ENCODE measurements around the gene ITPKB. TPM values are rescaled to one million over a fixed set of nuclear protein-coding genes. Genes with fewer than 3 reads are reported as not detected.

ITPKB gene
- polyA plus RNA-seq, 1 of the 3 experiments (the other 2 are of a cell fraction), result 2.4 TPM

DNA sequence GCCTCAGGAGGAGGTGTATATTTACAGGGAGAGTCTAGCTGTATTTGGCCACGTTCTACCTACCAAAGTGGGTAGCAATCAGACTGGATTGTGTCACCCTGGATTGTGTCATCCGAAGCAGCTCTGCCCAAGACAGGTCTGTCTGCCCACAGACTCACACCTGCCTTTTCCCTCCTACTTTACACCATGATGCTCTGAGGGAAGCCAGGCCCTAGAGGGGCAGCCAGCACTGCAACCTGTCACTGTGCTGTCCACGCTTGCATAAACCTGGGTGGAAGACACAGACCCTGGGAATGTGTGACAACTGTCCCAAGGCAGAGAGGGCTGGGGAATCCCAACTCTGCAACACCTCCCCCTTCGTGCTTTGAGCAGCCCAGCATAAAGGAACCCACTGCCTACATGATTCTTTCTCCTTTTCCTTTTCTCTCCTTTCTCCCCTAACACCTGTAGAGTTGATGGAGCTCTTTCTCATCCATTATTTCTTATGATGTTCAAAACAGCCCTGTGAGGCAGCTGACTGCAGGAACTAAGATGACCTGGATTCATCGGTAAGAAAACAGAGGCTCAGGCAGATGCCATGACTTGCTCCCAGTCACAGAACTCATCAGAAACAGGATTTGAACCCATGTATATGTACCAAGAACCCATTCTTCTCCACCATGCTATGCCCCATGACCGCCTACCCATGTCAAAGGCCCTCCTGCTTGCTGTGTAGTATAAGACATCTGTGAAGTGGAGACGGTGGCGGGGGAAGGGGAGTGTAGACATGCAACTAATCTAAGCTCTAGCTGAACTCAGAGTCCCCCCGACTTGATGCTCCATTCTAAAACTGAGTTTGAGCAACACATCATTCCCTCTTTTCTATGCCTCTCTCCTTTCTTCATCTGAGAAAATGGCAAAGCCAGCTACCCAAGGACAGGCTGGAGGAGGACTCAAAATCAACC is 55.9 kb downstream of the ITPKB start (continued):
- TF ChIP-seq YY1 (IDR thresholded peaks at IDR 0.05; ENCODE audit: low read depth), result no peak
- no peak for TF ChIP-seq JUND (IDR thresholded peaks at IDR 0.05)

DNA sequence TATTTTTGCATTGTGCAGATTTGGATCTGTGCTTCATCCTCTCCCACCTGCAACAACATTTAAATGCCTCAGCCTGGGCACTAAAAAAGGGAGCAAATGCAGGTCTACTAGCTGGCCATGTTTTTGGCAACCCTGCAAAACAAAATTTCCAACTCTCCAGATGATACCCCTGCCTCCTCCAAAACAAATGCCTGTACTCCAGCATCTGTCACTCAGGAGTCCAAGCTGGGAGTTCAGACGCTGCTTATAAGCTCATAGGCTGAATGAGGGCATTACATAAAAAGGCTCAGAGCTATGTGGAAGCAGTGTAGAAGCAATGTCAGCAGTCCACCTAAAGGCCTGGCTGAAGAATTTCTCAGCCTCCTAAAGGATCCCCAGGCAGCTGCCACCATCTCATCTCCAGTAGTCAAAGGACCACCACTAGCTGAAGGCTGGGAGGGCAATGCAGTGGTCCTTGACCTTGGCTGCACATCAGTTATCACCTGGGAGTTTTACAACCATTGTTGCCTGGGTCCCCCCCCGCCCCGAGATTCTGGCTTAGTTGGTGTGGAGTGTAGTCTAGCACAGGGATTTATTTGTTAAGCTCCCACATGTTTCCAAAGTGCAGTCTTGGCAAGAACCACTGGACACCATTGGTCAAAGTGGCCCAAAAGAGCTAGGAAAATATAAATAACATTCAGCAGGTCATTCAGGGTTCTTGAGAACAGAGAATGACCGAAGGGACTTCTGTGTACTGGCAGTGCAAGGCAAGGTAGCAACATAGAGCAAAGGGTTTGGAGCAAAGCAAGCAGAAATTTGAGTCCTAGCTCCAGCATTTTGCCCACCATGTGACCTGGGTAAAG is 57.2 kb downstream of the ITPKB start:
- Histone ChIP-seq H3K36me3 (replicated peaks in 1 of 2; ENCODE audit: control insufficient read depth in 1 of 2, insufficient read depth in 2 of 2, low read length in 1 of 2) (no peaks in the 10 kb centered on the region), H3K9me3 (no peaks in the 10 kb centered on the region), H3F3A (replicated peaks; ENCODE audit: insufficient read depth) (no peaks in the 10 kb centered on the region), H3K9ac (no peak overlapping the region), H3K27ac (ENCODE audit: low read depth in 2 of 2, low read length in 1 of 2) (no peak overlapping the region), H3K9me2 (no peaks in the 10 kb centered on the region), H3K4me2 (no peak overlapping the region), H3K27me3 (ENCODE audit: insufficient read depth) (no peaks in the 10 kb centered on the region), H3K4me3 (ENCODE audit: low read depth in 2 of 2, low read length in 1 of 2) (no peak overlapping the region), H3K79me2 (ENCODE audit: insufficient read depth) (no peaks in the 10 kb centered on the region), H3K4me1 (ENCODE audit: control insufficient read depth in 1 of 2, insufficient read depth in 2 of 2, low read depth in 1 of 2, low read length in 1 of 2) (peaks cover 6 to 23% of the 10 kb centered on the region in 2 experiments; a peak in 3 of 4 replicates), H4K20me1 (ENCODE audit: insufficient read depth) (no peaks in the 10 kb centered on the region), H2AFZ (ENCODE audit: low read depth) (no peak overlapping the region)
- DNase-seq, result no peak
- ChIA-PET POLR2A (no interaction called here), CTCF (interaction anchor here (1.3 to 1.4 kb wide), 2 partner anchors 20 to 48 kb away, joined by 3 to 5 read pairs; no protein-coding TSS in a partner anchor)
- 93% methylated on average over 4 of the region's 4 CpGs for WGBS (ENCODE audit: low lambda C conversion rate)
- TF ChIP-seq, protein P1, sequence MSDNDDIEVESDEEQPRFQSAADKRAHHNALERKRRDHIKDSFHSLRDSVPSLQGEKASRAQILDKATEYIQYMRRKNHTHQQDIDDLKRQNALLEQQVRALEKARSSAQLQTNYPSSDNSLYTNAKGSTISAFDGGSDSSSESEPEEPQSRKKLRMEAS (IDR thresholded peaks at IDR 0.05; ENCODE audit: low read depth), result no peak
- TF ChIP-seq EP300 (IDR thresholded peaks at IDR 0.05; ENCODE audit: borderline replicate concordance in 1 of 2, low read depth in 1 of 2, low read length in 1 of 2) (no peak), MXI1 (IDR thresholded peaks at IDR 0.05; ENCODE audit: low read depth, low read length) (no peak), RFX5 (IDR thresholded peaks at IDR 0.05; ENCODE audit: low read length) (no peak), TCF12 (IDR thresholded peaks at IDR 0.05) (no peak), RXRA (IDR thresholded peaks at IDR 0.05; ENCODE audit: borderline replicate concordance, low read depth) (no peak), EZH2phosphoT487 (IDR thresholded peaks at IDR 0.05; ENCODE audit: borderline replicate concordance, low read depth) (no peak), SMC3 (IDR thresholded peaks at IDR 0.05; ENCODE audit: low read depth, low read length) (no peak), MEF2A (IDR thresholded peaks at IDR 0.05; ENCODE audit: borderline replicate concordance, low read depth) (no peak)
- TF ChIP-seq, protein P2, sequence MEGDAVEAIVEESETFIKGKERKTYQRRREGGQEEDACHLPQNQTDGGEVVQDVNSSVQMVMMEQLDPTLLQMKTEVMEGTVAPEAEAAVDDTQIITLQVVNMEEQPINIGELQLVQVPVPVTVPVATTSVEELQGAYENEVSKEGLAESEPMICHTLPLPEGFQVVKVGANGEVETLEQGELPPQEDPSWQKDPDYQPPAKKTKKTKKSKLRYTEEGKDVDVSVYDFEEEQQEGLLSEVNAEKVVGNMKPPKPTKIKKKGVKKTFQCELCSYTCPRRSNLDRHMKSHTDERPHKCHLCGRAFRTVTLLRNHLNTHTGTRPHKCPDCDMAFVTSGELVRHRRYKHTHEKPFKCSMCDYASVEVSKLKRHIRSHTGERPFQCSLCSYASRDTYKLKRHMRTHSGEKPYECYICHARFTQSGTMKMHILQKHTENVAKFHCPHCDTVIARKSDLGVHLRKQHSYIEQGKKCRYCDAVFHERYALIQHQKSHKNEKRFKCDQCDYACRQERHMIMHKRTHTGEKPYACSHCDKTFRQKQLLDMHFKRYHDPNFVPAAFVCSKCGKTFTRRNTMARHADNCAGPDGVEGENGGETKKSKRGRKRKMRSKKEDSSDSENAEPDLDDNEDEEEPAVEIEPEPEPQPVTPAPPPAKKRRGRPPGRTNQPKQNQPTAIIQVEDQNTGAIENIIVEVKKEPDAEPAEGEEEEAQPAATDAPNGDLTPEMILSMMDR (IDR thresholded peaks at IDR 0.05), result no peak
- TF ChIP-seq, protein P3, sequence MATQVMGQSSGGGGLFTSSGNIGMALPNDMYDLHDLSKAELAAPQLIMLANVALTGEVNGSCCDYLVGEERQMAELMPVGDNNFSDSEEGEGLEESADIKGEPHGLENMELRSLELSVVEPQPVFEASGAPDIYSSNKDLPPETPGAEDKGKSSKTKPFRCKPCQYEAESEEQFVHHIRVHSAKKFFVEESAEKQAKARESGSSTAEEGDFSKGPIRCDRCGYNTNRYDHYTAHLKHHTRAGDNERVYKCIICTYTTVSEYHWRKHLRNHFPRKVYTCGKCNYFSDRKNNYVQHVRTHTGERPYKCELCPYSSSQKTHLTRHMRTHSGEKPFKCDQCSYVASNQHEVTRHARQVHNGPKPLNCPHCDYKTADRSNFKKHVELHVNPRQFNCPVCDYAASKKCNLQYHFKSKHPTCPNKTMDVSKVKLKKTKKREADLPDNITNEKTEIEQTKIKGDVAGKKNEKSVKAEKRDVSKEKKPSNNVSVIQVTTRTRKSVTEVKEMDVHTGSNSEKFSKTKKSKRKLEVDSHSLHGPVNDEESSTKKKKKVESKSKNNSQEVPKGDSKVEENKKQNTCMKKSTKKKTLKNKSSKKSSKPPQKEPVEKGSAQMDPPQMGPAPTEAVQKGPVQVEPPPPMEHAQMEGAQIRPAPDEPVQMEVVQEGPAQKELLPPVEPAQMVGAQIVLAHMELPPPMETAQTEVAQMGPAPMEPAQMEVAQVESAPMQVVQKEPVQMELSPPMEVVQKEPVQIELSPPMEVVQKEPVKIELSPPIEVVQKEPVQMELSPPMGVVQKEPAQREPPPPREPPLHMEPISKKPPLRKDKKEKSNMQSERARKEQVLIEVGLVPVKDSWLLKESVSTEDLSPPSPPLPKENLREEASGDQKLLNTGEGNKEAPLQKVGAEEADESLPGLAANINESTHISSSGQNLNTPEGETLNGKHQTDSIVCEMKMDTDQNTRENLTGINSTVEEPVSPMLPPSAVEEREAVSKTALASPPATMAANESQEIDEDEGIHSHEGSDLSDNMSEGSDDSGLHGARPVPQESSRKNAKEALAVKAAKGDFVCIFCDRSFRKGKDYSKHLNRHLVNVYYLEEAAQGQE (IDR thresholded peaks at IDR 0.05; ENCODE audit: low read depth, low read length), result no peak
- TF ChIP-seq, protein P4, sequence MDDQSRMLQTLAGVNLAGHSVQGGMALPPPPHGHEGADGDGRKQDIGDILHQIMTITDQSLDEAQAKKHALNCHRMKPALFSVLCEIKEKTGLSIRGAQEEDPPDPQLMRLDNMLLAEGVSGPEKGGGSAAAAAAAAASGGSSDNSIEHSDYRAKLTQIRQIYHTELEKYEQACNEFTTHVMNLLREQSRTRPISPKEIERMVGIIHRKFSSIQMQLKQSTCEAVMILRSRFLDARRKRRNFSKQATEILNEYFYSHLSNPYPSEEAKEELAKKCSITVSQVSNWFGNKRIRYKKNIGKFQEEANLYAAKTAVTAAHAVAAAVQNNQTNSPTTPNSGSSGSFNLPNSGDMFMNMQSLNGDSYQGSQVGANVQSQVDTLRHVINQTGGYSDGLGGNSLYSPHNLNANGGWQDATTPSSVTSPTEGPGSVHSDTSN (IDR thresholded peaks at IDR 0.05), result no peak
